ENCODE data around the gene GJC3. TPM values are rescaled to one million over a fixed set of nuclear protein-coding genes. Genes with fewer than 3 reads are reported as not detected.
"Not testable (repeated sequence)": the region's sequence is repeated elsewhere in the genome, so short reads cannot be mapped to it uniquely, and the experiment has no call there.

GJC3 gene
- total and polyA plus RNA-seq, 2 experiments from 2014 or later: not detected

- H3K27me3 ChIP-seq: no peaks in the 10 kb centered on the region
- no peak overlapping the region for H3K27ac ChIP-seq
- TF ChIP-seq CTCF (IDR thresholded peaks at IDR 0.05; ENCODE audit: low read depth, low read length): peak; percentile 40
- H3K9me3 ChIP-seq (ENCODE audit: low read depth): no peaks in the 10 kb centered on the region
- H3K4me3 ChIP-seq: no peak overlapping the region
- H3K36me3 ChIP-seq: no peaks in the 10 kb centered on the region
- no peaks in the 10 kb centered on the region for H3K4me1 ChIP-seq (ENCODE audit: low read depth)
- peak in 1 of 2 donors; percentile 38 for DNase-seq (ENCODE audit: low read depth in 1 of 2, low spot score in 1 of 2)
Measured at GRCh38 chr7:99949645-99950228, 20.3 kb upstream of the GJC3 start.

- Histone ChIP-seq H3K27me3 (no peaks in the 10 kb centered on the region), H3K4me3 (no peak overlapping the region), H3K9me3 (ENCODE audit: low read depth) (no peaks in the 10 kb centered on the region), H3K36me3 (no peaks in the 10 kb centered on the region), H3K4me1 (ENCODE audit: low read depth) (no peaks in the 10 kb centered on the region), H3K27ac (no peak overlapping the region)
- no peak for TF ChIP-seq CTCF (IDR thresholded peaks at IDR 0.05; ENCODE audit: low read depth, low read length)
- no peak for DNase-seq (ENCODE audit: low read depth in 1 of 2, low spot score in 1 of 2)
Measured at GRCh38 chr7:99947608-99948007, 18.2 kb upstream of the GJC3 start.

GRCh38 chr7:99944497-99945070, 15.2 kb upstream of the GJC3 start:
- TF ChIP-seq CTCF (IDR thresholded peaks at IDR 0.05; ENCODE audit: low read depth, low read length): no peak
- no peak for DNase-seq (ENCODE audit: low read depth in 1 of 2, low spot score in 1 of 2)
- Histone ChIP-seq H3K4me3 (no peak overlapping the region), H3K36me3 (no peaks in the 10 kb centered on the region), H3K27ac (no peak overlapping the region), H3K4me1 (ENCODE audit: low read depth) (no peaks in the 10 kb centered on the region), H3K27me3 (no peaks in the 10 kb centered on the region), H3K9me3 (ENCODE audit: low read depth) (no peaks in the 10 kb centered on the region)

GRCh38 chr7:99943641-99944496, 14.4 kb upstream of the GJC3 start:
- H3K36me3 ChIP-seq: no peaks in the 10 kb centered on the region
- no peak for DNase-seq (ENCODE audit: low read depth in 1 of 2, low spot score in 1 of 2)
- no peak for TF ChIP-seq CTCF (IDR thresholded peaks at IDR 0.05; ENCODE audit: low read depth, low read length)
- no peaks in the 10 kb centered on the region for H3K27me3 ChIP-seq
- no peak overlapping the region for H3K4me3 ChIP-seq
- no peaks in the 10 kb centered on the region for H3K9me3 ChIP-seq (ENCODE audit: low read depth)
- H3K27ac ChIP-seq: no peak overlapping the region
- no peaks in the 10 kb centered on the region for H3K4me1 ChIP-seq (ENCODE audit: low read depth)

- DNase-seq (ENCODE audit: low read depth in 1 of 2, low spot score in 1 of 2): no peak
- Histone ChIP-seq H3K36me3 (no peaks in the 10 kb centered on the region), H3K27ac (no peak overlapping the region), H3K4me1 (ENCODE audit: low read depth) (no peaks in the 10 kb centered on the region), H3K9me3 (ENCODE audit: low read depth) (no peaks in the 10 kb centered on the region), H3K27me3 (no peaks in the 10 kb centered on the region), H3K4me3 (no peak overlapping the region)
- TF ChIP-seq CTCF (IDR thresholded peaks at IDR 0.05; ENCODE audit: low read depth, low read length): no peak
Measured at GRCh38 chr7:99938296-99938695, 8.9 kb upstream of the GJC3 start.

- not testable (repeated sequence) for H3K9me3 ChIP-seq (ENCODE audit: low read depth); H3K4me3 ChIP-seq; H3K4me1 ChIP-seq (ENCODE audit: low read depth); H3K27me3 ChIP-seq; H3K27ac ChIP-seq; H3K36me3 ChIP-seq
- peak in 1 of 2 donors; percentile 34 for DNase-seq (ENCODE audit: low read depth in 1 of 2, low spot score in 1 of 2)
Measured at GRCh38 chr7:99935009-99935408, 5.6 kb upstream of the GJC3 start.
